Hepatic stellate cell (primary cell): ENCODE measurements around the gene CACNA2D3.
"Not testable (repeated sequence)": the region's sequence is repeated elsewhere in the genome, so short reads cannot be mapped to it uniquely, and the experiment has no call there.

Experiments used
- DNase-seq: peaks from one replicate; pipeline ENCODE4 v3.0.0; 2011; ENCODE audit warnings: low spot score

CACNA2D3 gene

DNA sequence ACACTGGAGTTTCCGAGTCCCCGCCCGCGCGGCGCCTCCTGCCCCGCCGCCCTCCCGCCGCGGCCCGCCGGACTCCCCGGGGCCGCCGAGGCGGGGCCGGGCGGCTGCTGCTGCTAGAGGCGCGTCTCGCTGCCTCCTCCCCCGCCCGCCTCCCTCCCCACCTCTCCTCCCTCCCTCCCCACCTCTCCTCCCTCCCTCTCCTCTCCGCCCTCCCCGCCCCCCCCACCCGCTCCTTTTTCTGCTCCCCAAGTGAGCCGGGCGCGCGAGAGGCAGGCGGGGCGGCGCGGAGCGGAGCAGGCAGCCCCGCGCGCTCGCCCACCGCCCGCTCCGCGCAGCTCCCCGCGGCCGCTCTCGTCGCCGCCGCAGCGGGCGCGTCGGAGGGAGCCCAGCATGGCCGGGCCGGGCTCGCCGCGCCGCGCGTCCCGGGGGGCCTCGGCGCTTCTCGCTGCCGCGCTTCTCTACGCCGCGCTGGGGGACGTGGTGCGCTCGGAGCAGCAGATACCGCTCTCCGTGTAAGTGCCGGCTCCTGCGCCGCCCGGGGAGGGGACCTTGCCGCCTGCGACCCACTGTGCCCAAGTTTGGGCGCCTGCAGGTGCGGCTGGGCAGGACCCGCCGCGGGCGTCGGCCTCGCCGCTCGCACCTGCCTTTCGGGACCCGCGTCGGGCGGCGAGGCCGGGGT is at the start of gene CACNA2D3:
TSS of gene CACNA2D3 (plus strand) at position 229 of the 679 bp plus-strand sequence.
- DNase-seq = no peak

GRCh38 chr3:54073386-54073785 is 49.0 kb upstream of the CACNA2D3 start:
- DNase-seq = no peak

DNA sequence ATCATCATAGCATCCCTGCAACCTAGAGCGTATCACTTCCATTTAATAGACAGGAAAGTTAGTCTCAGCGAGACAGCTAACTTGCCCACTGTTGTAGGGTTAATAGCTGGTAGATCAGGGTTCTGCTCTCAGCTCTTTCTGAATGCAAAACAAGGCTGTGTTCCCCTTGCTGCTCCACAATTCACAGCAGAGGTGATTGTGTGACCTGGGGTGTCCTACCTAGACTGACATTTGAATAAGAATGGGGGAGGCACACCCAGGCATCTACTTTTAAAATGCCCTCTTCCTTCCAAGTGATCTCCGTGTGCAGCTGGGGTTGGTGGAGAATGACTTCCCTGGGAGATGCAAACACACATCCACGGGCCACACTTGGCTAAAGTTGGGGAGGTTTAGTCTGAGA is 43.0 kb upstream of the CACNA2D3 start:
- no peak for DNase-seq

- no peak for DNase-seq
Measured at GRCh38 chr3:54079730-54080325, 42.5 kb upstream of the CACNA2D3 start.

- no peak for DNase-seq
Measured at GRCh38 chr3:54083921-54084320, 38.4 kb upstream of the CACNA2D3 start.

DNA sequence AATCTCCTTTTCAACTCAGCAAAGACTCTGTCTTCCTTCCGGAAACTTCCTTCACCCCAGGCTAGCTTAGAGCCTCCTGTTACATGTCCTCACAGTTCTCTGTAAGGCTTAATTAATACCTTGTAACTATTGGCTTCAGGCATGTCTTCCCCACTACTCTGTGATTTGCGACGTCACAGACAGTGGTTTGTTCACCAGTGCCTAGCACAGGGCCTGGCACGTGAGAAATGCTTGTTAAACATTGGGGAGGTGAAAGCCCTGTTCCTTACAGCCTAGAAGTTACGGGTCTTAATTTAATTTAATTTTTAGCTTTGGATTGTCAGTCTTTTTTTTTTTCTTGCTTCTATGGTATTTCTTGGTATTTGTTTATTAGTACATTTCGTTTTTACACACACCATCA is 36.4 kb upstream of the CACNA2D3 start:
- no peak for DNase-seq

GRCh38 chr3:54086652-54087405 is 35.5 kb upstream of the CACNA2D3 start:
- no peak for DNase-seq

GRCh38 chr3:54087581-54088410 is 34.6 kb upstream of the CACNA2D3 start:
- DNase-seq = no peak

DNA sequence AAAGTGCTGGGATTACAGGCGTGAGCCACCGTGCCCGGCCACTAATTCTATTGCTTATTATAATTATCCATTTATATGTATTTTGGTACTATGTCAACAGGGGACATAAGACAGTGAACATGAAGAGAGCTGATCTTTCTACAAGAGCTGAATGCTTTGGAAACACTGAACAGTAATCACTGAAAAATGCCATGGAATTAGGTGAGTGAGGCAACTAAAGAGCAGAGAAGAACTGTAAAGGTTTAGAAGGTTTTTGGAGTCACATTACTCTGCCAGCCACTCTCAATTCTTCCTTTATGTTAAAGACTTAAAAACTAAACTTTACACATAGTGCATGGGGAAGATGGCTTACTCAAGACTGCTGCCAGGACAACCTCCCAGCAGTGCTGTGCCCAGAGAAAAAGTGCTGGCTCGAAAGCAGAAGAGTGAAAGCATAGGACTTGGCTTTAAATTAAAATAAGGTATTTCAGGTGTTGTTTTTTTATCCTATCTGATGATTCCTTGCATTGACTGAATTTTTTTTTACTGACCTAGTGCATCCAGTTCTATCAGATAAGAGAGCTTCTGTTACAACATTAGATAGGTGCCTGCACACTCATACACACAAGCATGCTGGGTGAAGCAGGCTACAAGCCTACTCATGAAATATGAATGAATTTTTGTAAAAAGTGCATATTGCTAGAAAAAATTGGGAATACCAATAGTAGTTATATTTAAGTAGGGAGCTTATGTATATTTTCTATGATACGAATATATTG is 28.7 kb upstream of the CACNA2D3 start:
- DNase-seq = no peak

GRCh38 chr3:54094926-54095325 is 27.4 kb upstream of the CACNA2D3 start:
- DNase-seq = no peak

DNA sequence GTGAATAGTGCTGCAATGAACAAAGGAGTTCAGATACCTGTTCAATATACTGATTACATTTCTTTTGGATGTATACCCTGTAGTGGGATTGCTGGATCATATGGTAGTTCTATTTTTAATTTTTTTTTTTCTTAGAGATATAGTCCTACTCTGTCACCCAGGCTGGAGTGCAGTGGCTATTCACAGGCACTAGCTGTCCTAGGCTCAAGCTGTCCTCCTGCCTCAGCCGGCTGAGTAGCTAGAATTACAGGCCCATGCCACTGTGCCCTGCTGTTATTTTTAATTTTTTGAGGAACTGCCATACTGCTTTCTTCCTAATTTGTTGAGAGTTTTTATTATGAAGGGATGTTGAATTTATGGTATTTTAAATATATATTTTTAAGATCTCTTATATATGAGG is 23.0 kb upstream of the CACNA2D3 start:
- DNase-seq = no peak

GRCh38 chr3:54104084-54104483 is 18.3 kb upstream of the CACNA2D3 start:
- no peak for DNase-seq

GRCh38 chr3:54116129-54116528 is 6.2 kb upstream of the CACNA2D3 start:
- DNase-seq = not testable (repeated sequence)

DNA sequence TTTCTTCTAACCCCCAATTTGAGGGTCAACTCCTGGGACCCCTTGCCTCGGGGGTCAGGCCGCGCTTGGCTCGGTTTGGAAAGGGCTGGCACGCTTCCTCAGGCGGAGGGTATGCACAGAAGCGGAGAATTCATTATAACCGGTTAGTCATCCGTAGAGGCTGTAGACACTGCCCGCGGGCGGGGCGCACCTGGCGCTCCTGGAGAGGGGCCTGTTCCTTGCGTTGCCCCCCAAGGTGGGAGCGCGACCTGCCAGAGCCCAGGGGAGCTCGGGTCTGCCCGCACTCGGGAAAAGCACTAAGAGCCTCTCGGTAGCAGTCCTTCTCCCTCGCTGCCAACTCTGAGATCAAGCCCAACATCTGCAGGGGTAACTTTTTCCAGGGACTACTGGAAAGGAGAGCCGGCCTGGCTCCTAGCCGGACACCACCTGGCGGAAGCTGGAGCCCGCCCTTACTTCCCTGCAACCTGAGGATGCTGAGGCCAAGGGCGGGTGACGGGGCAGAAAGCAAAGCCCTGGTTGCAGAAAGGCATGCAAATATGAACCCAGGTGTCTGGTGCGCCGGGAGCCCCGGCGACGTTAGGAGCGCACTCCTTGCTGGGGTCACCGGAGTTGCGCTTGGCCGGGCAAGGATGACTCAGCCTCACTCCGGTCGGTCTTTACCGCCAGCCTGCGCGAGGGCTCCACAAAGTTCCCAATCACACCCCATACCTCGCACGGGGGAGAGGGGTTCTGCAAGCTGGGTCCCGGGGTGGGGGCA is 1.5 kb upstream of the CACNA2D3 start:
- no peak for DNase-seq

DNA sequence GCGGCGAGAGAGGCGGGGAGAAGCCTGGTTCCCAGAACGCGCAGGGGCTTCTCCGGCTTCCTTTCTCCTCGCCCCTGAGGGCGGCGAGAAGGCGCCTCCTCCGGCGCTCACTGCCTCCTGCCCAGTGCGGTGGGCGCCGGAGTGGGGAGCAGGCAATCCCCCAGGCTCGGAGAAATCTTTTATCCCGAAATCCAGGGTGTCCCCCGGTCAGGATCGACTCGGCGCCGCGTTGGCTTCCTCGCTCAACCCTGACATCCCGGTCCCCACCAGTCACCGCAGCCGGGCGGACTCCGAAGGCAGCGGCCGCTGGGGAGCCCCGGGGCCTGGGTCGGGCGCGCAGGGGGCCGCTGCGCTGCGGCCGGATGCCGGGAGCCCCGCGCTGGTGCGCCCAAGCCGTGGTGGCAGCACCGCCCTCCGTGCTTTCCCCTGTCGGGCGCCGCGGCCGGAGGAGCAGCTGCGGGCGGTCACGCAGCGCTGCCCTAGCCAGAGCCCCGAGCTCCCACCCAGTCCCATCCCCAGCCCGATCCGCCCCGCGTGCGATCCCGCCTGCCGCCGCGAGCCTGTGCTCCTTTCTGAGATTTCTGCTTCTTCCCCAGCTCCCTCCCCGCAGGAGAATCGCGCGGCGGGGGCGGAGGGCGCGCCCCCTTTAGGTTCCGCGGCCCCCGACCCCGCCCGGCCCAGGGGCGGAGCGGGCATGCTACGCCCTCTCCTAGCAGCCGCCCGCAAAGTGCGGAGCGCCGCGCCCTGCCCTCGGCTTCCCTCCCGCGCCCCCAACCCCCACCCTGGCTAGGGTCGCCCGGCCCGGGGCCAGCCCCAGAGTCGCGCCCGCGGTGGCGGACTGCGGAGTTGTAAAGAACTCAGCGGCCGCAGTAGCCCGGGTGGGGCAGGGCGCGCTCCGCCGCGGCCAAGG is 683 bp upstream of the CACNA2D3 start:
- no peak for DNase-seq

- DNase-seq = no peak
Measured at GRCh38 chr3:54123003-54123775, 837 bp downstream of the CACNA2D3 start.

- no peak for DNase-seq
Measured at GRCh38 chr3:54123776-54124196, 1.4 kb downstream of the CACNA2D3 start.

- no peak for DNase-seq
Measured at GRCh38 chr3:54125300-54125699, 2.9 kb downstream of the CACNA2D3 start.

DNA sequence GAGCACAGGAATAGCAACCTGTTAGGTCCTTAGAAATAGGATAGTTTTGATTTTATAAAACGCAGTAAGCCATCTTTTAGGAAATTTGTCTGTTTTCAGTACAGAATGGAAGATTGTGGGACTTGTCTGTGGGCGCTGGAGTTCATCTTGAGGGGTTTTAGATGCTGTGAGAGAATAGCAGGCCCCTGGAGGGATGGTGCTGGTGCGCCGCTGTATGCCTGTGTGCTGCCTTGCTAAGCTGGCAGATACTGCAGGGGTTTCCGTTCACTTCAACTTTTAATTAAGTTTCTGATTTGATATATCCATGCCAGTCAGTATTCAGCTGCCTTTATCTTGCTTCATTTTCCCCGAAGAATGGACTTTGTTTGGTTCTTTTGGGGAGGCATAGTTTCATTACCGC is 4.2 kb downstream of the CACNA2D3 start:
- DNase-seq = no peak
